HG02981 (cell line): ENCODE results near the gene XBP1.
A peak's percentile ranks its signal among the peaks of the same experiment; 100 is the strongest.
"Not testable (repeated sequence)": the region's sequence is repeated elsewhere in the genome, so short reads cannot be mapped to it uniquely, and the experiment has no call there.

Experiments used
- ATAC-seq: cut with Tn5 transposase; IDR thresholded peaks from one replicate; pipeline ENCODE4 v1.9.1; 2021; ENCODE audit warnings: mild to moderate bottlenecking, moderate library complexity; ENCODE audit not compliant: unreplicated experiment

XBP1 gene

DNA sequence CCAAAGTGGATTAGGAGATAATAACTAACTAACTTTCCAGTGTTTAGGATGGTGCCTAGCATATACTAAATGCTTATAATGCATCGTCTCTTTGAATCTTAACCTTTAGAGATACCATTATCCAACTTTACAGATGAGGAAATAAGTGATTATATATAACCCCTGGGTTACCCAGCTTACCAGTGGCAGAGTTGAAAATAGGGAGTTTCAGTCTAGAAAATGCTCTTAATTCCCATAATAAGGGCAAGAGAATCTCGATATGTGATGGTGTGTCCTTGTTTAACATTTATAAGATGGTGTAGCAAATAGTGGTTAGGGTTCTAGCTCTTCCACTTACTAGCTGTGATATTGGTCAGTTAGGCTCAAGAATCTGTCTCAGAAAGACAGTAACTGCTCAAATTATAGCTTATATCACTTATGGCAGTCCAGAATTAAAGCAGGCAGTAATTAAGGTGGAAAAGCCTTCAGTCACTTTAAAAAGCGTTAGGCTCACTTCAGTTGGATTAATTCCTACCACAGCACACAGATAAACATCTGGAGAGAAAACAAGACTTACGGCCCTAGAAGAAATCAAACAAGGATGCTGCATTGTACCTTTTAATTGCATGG lies 6.3 kb downstream of the XBP1 start:
- ATAC-seq, result no peak

GRCh38 chr22:28792491-28793383 lies 7.6 kb downstream of the XBP1 start:
- peak; percentile 26 for ATAC-seq

DNA sequence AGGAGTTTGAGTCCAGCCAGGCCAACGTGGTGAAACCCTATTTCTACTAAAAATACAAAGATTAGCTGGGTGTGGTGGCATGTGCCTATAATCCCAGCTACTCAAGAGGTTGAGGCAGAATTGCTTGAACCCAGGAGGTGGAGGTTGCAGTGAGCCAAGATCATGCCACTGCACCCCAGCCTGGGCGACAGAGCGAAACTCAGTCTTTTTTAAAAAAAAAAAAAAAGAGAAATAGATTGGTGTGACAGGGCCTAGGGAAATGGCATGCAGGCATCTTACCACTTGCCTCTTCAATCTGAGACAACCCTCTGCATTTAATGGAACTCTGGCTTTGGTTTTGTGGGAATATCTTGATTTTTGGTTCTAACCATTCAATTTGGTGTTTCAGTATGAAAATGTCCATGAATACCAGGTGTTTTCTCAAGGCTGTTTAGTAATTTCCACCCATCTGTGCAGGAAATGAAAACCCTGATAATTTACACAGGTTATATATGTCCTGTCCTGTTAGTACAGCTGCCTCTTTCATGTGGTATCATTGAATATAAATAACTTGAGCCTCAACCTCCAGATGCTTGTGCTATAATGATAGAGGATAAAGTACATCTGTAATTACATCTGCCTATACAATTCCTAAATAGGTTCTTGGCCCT lies 8.4 kb downstream of the XBP1 start:
- peak; percentile 44 for ATAC-seq

DNA sequence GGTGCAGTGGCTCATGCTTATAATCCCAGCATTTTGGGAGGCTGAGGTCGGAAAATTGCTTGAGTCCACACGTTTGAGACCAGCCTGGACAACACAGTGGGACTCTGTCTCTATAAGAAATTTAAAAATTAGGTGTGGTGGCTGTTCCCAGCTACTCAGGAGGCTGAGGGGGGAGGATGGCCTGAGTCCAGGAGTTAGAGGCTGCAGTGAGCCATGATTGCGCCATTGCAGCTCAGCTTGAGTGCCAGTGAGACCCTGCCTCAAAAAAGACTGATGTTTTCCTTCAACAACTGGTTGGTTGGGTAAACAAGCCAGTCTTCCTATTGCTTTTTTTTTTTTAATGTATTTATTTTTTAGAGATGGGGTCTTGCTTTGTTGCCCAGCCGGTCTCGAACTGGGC lies 9.2 kb downstream of the XBP1 start:
- ATAC-seq, result no peak

GRCh38 chr22:28788601-28789000 lies 11.8 kb downstream of the XBP1 start:
- no peak for ATAC-seq

DNA sequence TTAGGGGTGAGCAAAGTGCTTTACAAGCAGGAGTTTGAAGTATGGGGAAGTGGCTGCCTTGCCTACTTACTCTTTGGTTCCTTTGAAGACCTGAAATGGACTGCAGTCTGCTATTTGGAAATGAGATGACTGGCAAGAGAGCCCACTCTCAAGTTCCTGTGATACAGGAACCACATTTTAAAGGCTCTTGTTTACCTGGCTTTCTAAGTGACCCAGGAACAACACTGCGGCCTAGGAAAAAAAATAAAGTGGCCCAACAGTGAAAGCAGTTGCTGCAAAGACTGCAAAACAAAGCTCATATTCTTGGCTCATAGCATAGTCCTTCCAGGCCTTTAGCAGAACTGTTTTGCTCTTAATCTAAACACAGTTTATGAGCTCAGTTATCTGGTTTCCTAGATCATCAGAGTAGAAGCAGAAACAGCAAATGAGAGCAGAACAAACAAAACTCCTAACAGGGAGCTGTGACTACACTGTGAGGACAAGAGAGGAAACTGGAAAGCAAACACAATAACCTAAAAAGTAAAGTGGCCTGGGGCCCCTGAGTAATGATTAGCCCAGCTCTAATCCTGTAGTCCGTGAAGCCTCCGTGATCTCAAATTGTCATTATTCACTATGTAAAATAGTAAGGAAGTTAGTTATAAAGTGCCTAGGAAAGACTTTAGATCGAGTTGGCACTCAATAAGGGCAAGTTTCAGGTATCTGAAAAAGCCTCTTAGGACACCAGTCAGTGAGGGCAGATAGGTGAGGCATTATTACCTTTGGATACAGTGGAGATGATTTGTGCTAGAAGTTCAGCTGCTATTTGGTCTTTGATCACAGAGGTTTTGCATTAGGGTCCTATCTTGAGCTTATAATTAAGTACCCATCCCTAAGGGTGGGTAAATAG lies 16.3 kb downstream of the XBP1 start:
- ATAC-seq, result no peak

DNA sequence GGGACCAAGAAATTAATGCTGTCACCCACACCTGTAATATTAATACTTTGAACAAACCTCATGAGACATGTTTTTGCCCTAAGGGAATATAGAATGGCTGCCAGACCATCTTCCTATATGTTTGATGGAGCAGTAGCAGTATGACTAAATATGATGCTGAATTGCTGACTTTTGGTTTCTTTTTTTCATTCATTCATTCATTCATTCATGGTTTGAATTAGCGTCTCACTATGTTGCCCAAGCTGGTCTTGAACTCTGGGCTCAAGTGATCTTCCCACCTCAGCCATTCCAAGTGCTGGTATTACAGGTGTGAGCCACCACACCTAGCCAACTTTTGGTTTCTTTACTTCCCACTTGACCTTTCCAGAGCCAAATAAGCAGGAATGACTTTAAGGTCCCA lies 20.1 kb downstream of the XBP1 start:
- ATAC-seq, result no peak

DNA sequence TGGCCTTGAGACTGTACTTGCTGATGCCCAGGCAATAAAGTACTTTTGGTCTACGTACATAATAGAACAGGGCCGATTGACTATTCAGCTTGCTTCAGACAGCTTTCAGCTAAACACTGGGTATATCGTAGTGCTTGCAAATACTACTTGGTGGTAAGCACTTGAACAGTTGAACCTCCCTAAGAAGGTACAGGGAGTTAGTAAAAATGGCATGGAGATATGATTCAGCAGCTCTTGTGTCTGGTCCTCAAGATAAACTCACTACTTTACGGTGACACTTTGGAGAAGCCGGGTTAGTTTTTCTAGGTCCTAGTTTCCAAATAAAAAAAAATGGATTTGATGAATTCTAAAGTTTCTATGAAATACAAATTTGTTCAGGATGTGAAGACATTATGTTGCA lies 20.5 kb downstream of the XBP1 start:
- no peak for ATAC-seq

DNA sequence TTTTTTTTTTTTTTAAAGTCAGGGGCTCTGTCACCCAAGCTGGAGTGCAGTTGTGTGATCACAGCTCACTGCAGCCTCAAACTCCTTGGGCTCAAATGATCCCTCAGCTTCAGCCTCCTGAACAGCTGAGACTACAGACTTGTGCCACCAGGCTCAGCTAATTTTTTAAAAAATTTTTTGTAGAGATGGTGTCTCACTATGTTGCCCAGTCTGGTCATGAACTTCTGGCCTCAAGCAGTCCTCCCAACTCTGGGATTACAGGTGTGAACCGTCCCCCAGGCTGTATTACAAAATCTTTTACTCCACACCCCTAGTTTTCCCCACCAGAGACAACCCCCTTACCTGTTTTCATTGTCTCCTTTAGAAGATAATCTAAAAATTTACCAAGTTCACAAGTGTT lies 26.0 kb downstream of the XBP1 start:
- no peak for ATAC-seq

DNA sequence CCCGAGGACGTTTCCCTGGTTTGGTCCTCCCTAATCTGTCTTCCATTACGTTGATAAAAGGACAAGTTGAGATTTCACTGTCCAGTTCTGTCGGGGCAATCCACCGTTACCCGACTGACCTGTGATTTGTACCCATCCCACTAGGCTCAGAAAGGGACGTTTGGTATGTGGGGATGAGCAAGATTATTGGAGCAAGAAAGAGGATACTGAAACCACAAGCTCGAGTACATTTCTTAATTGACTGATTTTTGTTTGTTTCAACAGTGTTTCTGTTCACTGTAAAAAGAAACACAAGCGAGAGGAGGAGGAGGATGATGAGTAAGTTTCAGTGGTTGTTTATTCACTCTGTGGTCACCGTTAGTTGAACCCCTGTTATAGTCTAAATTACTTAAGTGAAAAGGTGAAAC lies 26.9 kb downstream of the XBP1 start:
- peak; percentile 6 for ATAC-seq

- peak; percentile 86 for ATAC-seq
These were observed 27.5 kb downstream of the XBP1 start, which contains the start of gene CCDC117 for GRCh38 chr22:28772633-28773460. CCDC117 (plus strand) TSS chr22:28772695; CDS start chr22:28772850, 155 bp downstream.

DNA sequence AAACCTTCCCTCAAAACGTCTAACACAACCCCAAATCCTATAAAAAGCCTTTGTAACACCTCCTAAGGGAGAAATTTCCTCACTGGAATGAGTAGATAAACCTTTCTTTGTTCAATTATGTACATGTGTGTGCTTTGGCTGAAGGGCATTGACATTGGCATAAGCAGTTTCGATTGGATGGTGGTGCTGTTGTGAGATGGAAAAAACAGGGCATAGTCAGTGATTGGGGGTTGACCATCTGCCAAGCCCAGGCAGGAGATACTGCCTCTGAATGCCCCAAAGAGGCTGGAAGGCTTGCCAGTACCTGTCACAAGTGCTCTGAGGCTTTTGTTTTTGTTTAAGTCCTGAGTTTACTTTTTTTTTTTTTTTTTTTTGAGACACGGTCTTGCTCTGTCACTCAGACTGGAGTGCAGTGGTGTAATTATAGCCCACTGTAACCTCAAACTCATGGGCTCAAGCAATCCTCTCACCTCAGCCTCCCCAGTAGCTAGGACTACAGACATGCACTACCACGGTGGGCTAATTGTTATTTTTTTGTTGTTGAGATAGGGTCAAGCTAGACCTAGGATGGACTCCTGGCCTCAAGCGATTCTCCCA lies 29.1 kb downstream of the XBP1 start:
- no peak for ATAC-seq

DNA sequence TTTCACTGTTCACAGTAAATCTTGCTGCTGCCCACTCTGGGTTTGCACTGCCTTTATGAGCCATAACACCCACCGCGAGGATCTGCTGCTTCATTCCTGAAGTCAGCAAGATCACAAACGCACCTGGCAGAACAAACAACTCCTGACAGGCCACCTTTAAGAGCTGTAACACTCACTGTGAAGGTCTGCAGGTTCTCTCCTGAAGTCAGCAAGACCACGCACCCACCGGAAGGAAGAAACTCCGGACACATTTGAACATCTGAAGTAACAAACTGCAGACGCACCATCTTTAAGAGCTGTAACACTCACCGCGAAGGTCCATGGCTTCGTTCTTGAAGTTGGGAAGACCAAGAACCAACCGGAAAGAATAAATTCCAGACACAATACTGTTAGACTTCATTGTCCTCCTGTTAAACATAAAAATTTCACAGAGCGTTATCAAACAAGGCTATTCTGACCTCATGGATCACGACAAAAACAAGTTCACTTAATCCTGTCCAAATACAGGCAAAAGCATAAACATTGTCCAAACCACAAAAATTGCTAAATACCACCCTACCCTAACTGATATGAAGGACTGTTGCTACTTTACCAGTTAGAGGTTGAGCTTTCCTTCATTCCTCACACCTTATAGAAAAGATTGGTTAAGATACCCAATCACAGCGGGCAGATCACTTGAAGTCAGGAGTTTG lies 30.8 kb downstream of the XBP1 start:
- ATAC-seq, result no peak

GRCh38 chr22:28768701-28769393 lies 31.5 kb downstream of the XBP1 start:
- ATAC-seq, result no peak

- no peak for ATAC-seq
These were observed 33.7 kb downstream of the XBP1 start for GRCh38 chr22:28766628-28767027.

GRCh38 chr22:28762000-28762399 lies 38.4 kb downstream of the XBP1 start:
- not testable (repeated sequence) for ATAC-seq

DNA sequence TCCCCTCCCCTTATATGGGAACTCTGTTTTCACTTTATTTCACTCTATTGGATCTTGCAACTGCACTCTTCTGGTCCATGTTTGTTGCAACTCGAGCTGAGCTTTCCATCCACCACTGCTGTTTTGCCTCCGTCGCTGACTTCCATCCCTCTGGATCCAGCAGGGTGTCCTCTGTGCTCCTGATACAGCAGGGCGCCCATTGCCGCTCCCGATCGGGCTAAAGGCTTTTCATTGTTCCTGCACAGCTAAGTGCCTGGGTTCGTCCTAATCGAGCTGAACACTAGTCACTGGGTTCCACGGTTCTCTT lies 39.0 kb downstream of the XBP1 start:
- ATAC-seq, result no peak

DNA sequence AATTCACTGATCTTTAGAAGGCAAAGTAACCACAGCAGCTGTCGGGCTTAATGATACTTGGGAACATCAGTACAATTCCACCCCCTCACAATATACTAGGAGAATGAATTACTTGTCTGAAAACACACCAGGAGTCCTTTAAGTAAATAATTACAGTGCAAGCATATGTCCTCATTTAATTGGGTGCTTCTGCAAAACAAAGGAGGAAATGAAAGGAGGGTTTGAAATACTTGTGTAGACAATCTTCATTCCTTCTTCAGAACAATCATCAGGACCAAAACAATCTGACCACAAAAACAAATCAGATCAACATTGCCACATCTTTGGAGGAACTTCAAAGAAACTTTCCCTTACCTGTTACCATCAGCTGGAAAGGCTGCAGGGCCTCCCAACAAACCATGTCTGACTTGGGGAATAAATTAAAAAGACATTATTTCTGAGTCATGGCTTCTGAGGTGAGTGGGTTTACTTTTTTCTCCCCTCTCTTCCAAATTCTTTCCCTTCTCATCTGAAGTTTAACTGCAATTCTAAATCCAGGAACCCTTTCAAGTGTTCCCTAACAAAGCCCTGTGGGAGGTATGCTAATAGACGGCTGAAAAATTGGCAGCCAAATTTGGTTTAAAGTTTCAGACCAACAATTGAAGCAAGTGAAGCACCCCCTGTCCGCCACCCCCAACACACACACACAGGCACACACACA lies 40.4 kb downstream of the XBP1 start:
- no peak for ATAC-seq
